Memory B cell (primary cell): ENCODE measurements around the gene EIF3L.
"Not testable (repeated sequence)": the region's sequence is repeated elsewhere in the genome, so short reads cannot be mapped to it uniquely, and the experiment has no call there.

Source experiments
- ATAC-seq: fragments of 150-1000 bp; cut with Tn5 transposase; 2 replicates; pipeline ENCODE4 v1.10.0; 2021; ENCODE audit warnings: low read depth, mild to moderate bottlenecking, moderate library complexity
- DNase-seq, 2 donors: peaks; one replicate each; pipeline ENCODE4 v3.0.0; 2022; ENCODE audit warnings: low spot score in 2 of 2
- H3K27ac Mint-ChIP-seq: one replicate; pipeline ENCODE4 v1.8.0; 2022; ENCODE audit warnings: mild to moderate bottlenecking, moderate library complexity, mixed read lengths
- H3K27me3 Mint-ChIP-seq: one replicate; pipeline ENCODE4 v1.8.0; 2022; ENCODE audit warnings: mixed read lengths
- H3K36me3 Mint-ChIP-seq: one replicate; pipeline ENCODE4 v1.8.0; 2022; ENCODE audit warnings: mild to moderate bottlenecking, mixed read lengths
- H3K4me1 Mint-ChIP-seq: one replicate; pipeline ENCODE4 v1.8.0; 2022; ENCODE audit warnings: mixed read lengths
- H3K4me3 Mint-ChIP-seq: one replicate; pipeline ENCODE4 v1.8.0; 2022; ENCODE audit warnings: mild to moderate bottlenecking, moderate library complexity, mixed read lengths
- H3K9me3 Mint-ChIP-seq: one replicate; pipeline ENCODE4 v1.8.0; 2022; ENCODE audit warnings: mixed read lengths

EIF3L gene

DNA sequence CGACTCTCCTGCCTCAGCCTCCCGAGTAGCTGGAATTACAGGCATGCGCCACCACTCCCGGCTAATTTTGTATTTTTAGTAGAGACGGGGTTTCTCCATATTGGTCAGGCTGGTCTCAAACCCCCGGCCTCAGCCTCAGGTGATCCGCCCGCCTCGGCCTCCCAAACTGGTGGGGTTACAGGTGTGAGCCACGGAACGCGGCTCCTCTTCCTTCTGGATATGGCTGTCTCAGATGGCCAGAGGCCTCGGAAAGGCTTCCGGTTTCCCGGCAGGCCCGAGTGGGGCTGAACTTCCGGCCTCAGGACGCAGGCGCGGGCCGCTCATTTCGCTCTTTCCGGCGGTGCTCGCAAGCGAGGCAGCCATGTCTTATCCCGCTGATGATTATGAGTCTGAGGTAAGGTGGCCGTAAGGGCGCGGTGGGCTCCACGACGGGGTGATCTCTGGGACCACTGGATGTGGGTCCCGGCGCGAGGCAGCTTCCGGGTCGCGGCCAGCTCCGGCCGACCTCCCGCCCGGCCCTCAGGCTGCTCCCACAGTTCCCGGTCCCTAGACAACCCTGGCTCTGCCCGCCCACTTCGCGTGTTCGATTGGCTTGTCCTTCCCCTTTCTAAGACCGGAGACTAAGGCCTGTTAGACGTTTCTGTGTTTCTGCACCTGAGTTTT lies at the start of gene EIF3L:
EIF3L (plus strand) TSS at position 331 of the 663 bp plus-strand sequence; CDS start at position 362, 31 bp downstream.
- Mint-ChIP-seq H3K4me3 (peak within 1 kb of the TSS; percentile 89), H3K4me1 (peaks cover 27% of the 10 kb centered on the region), H3K27me3 (no peaks in the 10 kb centered on the region), H3K36me3 (peaks cover 16% of the 10 kb centered on the region), H3K27ac (peak within 1 kb of the TSS; percentile 96), H3K9me3 (no peaks in the 10 kb centered on the region)
- peak; percentile 81 to 82 for DNase-seq
- ATAC-seq = peak; percentile 72

- peaks cover 16% of the 10 kb centered on the region for H3K4me1 Mint-ChIP-seq
- not testable (repeated sequence) for DNase-seq, H3K4me3 Mint-ChIP-seq, H3K36me3 Mint-ChIP-seq, H3K9me3 Mint-ChIP-seq, H3K27ac Mint-ChIP-seq, ATAC-seq
- H3K27me3 Mint-ChIP-seq = peaks cover 22% of the 10 kb centered on the region
Observed at GRCh38 chr22:37799979-37800378, 49.2 kb upstream of the EIF3L start.

- no peak for ATAC-seq
- H3K27me3 Mint-ChIP-seq = peaks cover 27% of the 10 kb centered on the region
Observed at GRCh38 chr22:37801946-37802309, 47.3 kb upstream of the EIF3L start.

GRCh38 chr22:37802310-37803194 lies 46.7 kb upstream of the EIF3L start:
- no peaks in the 10 kb centered on the region for H3K9me3 Mint-ChIP-seq
- H3K4me3 Mint-ChIP-seq = peak overlapping the region; percentile 41
- H3K4me1 Mint-ChIP-seq = peaks cover 23% of the 10 kb centered on the region
- ATAC-seq (no peak), DNase-seq (no peak)
- no peak overlapping the region for H3K27ac Mint-ChIP-seq
- H3K27me3 Mint-ChIP-seq = peaks cover 27% of the 10 kb centered on the region
- H3K36me3 Mint-ChIP-seq = no peaks in the 10 kb centered on the region

More at GRCh38 chr22:37801946-37802309, 47.3 kb upstream of the EIF3L start:
- Mint-ChIP-seq H3K36me3 (no peaks in the 10 kb centered on the region), H3K27ac (no peak overlapping the region), H3K9me3 (no peaks in the 10 kb centered on the region), H3K4me3 (no peak overlapping the region), H3K4me1 (peaks cover 23% of the 10 kb centered on the region)
- no peak for DNase-seq

DNA sequence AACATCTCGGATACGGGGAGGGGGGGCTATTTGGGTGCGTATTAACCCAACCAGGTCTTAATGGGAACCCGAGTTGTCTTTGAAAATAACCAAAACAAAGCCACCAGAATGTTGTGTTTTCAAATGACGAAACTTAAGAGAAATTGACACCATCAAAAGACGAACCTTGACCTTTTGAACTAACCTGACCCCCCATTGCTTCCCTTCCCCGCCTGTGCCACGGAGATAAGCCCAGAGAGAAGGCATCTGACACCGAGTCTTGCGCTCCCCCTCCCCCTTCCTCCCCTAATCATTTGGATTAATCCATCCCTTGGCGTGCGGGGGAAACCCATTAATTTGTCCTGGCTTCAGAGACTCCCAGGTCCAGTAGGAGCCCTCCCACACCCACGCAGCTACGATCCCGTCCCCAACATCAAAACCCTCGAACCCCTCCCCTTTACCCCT lies 46.0 kb upstream of the EIF3L start:
- no peak overlapping the region for H3K27ac Mint-ChIP-seq
- no peak for DNase-seq
- peaks cover 19% of the 10 kb centered on the region for H3K4me1 Mint-ChIP-seq
- H3K4me3 Mint-ChIP-seq = no peak overlapping the region
- no peak for ATAC-seq
- no peaks in the 10 kb centered on the region for H3K36me3 Mint-ChIP-seq
- peaks cover 29% of the 10 kb centered on the region for H3K27me3 Mint-ChIP-seq
- H3K9me3 Mint-ChIP-seq = no peaks in the 10 kb centered on the region

DNA sequence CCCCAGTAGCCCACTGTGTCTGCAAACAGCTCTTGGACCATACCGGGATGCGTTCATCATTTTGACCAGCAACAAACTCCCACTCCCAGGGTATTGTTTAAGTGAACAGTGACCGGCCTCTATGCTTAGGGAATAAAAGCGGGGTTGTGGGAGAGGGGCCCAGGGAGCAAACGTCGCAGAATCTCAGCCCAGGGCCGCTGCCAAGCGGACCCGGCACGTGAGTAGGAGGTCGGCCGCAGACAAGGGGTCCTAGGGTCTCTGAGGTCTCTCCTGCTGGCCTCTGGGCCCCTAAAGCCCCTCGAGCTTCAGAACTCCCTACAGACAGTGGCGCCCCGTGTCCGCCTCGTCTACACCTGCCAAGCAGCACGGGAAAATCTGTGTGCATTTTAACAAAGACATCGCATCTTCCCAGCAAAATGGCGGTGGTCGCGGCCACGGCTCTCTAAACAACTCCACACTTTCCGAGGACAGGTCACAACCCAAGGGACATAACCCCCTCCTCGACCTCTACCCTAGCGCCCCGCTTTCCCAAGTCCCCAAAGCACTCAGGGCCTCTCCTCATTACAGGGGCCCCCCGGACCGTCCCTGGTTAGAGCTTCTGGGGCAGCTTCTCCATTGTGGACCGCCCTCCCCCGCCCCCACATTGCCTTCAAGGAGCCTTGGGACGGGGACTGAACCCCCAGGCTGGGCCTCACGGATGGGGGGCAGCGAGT lies 45.4 kb upstream of the EIF3L start:
- Mint-ChIP-seq H3K36me3 (no peaks in the 10 kb centered on the region), H3K4me3 (peak overlapping the region; percentile 64), H3K27me3 (peaks cover 29% of the 10 kb centered on the region), H3K4me1 (peaks cover 21% of the 10 kb centered on the region), H3K9me3 (no peaks in the 10 kb centered on the region), H3K27ac (peak overlapping the region; percentile 49)
- ATAC-seq = no peak
- DNase-seq = no peak

GRCh38 chr22:37804352-37804880 lies 44.8 kb upstream of the EIF3L start:
- Mint-ChIP-seq H3K4me3 (peak overlapping the region; percentile 64), H3K36me3 (no peaks in the 10 kb centered on the region), H3K27ac (peak overlapping the region; percentile 49), H3K9me3 (no peaks in the 10 kb centered on the region), H3K27me3 (peaks cover 30% of the 10 kb centered on the region), H3K4me1 (peaks cover 21% of the 10 kb centered on the region)
- DNase-seq (no peak), ATAC-seq (no peak)

DNA sequence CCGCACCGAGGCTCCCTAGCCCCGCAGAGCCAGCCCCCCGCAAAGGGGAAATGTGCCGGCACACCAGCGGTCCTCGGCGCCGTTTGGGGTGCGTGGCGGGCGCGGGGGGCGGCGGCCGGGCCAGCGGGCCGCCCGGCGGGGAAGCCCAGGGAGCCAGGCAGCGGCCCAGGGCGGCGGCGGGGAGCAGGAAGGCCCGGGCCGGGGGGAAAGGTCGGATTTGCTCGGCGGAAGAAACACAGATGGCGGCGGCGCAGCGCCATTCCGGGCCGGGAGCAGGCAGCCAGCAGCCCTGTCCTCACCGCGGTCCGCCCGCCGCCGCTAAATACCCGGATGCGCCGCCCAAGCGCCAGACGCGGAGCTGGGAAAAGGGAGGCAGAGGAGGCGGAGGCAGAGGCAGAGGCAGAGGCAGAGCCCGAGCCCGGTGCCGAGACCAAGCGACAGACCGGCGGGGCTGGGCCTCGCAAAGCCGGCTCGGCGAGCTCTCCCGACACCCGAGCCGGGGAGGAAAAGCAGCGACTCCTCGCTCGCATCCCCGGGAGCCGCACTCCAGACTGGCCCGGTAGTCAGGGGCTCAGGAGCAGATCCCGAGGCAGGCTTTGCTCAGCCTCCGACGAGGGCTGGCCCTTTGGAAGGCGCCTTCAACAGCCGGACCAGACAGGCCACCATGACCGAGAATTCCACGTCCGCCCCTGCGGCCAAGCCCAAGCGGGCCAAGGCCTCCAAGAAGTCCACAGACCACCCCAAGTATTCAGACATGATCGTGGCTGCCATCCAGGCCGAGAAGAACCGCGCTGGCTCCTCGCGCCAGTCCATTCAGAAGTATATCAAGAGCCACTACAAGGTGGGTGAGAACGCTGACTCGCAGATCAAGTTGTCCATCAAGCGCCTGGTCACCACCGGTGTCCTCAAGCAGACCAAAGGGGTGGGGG lies 44.1 kb upstream of the EIF3L start:
- H3K4me1 Mint-ChIP-seq = peaks cover 21% of the 10 kb centered on the region
- H3K36me3 Mint-ChIP-seq = no peaks in the 10 kb centered on the region
- ATAC-seq (peak; percentile 27), DNase-seq (peak in 1 of 2 donors; percentile 45)
- peak overlapping the region; percentile 71 for H3K4me3 Mint-ChIP-seq
- H3K27ac Mint-ChIP-seq = no peak overlapping the region
- no peaks in the 10 kb centered on the region for H3K9me3 Mint-ChIP-seq
- peaks cover 33% of the 10 kb centered on the region for H3K27me3 Mint-ChIP-seq

- peak overlapping the region; percentile 71 for H3K4me3 Mint-ChIP-seq
- H3K27ac Mint-ChIP-seq = no peak overlapping the region
- H3K4me1 Mint-ChIP-seq = peaks cover 21% of the 10 kb centered on the region
- no peak for ATAC-seq
- H3K36me3 Mint-ChIP-seq = no peaks in the 10 kb centered on the region
- peaks cover 30% of the 10 kb centered on the region for H3K27me3 Mint-ChIP-seq
- no peaks in the 10 kb centered on the region for H3K9me3 Mint-ChIP-seq
- DNase-seq = no peak
Observed at GRCh38 chr22:37805810-37806277, 43.4 kb upstream of the EIF3L start.

DNA sequence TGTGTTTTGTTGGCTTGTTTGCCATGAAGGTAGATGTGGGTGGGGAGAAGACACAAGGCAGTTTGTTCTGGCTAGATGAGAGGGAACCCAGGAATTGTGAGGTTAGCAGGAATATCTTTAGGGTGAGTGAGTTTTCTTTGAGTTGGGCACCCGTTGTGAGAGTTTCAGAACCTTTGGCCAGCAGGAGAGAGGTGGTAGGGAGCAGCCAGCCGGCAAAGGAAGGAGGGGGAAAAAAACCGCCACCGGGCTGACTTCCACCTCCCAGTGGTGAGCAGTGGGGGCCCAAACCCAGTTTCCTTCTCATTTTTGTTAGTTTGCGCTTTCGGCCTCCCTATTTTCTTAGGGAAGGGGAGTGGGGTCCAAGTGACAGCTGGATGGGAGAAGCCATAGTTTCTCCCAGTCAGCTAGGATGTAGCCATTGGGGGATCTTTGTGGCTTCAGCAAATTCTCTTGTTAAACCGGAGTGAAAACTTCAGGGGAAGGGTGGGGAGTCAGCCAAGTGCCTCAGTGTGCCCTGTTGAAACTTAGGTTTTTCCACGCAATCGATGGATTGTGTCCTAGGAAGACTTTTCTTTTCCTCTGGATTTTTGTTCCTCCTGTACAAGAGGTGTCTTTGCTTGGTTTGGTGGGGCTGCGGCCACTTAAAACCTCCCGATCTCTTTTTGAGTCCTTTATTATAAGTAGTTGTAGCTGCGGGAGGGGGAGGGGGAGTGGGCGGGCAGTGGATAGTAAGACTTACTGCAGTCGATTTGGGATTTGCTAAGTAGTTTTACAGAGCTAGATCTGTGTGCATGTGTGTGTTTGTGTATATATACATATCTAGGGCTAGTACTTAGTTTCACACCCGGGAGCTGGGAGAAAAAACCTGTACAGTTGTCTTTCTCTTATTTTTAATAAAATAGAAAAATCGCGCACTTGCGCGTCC lies 42.5 kb upstream of the EIF3L start:
- Mint-ChIP-seq H3K4me1 (peaks cover 21% of the 10 kb centered on the region), H3K27me3 (peaks cover 29% of the 10 kb centered on the region), H3K27ac (no peak overlapping the region), H3K4me3 (no peak overlapping the region), H3K36me3 (no peaks in the 10 kb centered on the region), H3K9me3 (no peaks in the 10 kb centered on the region)
- no peak for ATAC-seq
- DNase-seq = no peak

- Mint-ChIP-seq H3K36me3 (no peaks in the 10 kb centered on the region), H3K4me3 (peak within 1 kb of the TSS; percentile 63), H3K27me3 (peaks cover 29% of the 10 kb centered on the region), H3K9me3 (no peaks in the 10 kb centered on the region), H3K27ac (no peak within 1 kb of the TSS), H3K4me1 (peaks cover 20% of the 10 kb centered on the region)
- DNase-seq = peak; percentile 47 to 55
- peak; percentile 86 for ATAC-seq
Observed at GRCh38 chr22:37807410-37808293, 41.6 kb upstream of the EIF3L start, which contains the start of gene GCAT. Gene GCAT (plus strand): TSS chr22:37807934. CDS start chr22:37807968, 34 bp downstream.
